ENCODE results near the gene PID1.

PID1 gene

GRCh38 chr2:229073935-229074334 is 197.2 kb downstream of the PID1 start:
- DNase-seq (ENCODE audit: low read depth in 2 of 2), result no peak

- no peak for DNase-seq (ENCODE audit: low read depth in 2 of 2)
These were observed 199.7 kb downstream of the PID1 start for GRCh38 chr2:229071292-229071976.

- no peak for DNase-seq (ENCODE audit: low read depth in 2 of 2)
These were observed 204.9 kb downstream of the PID1 start for GRCh38 chr2:229066121-229066715.

GRCh38 chr2:229064749-229065148 is 206.3 kb downstream of the PID1 start:
- DNase-seq (ENCODE audit: low read depth in 2 of 2), result no peak

- no peak for DNase-seq (ENCODE audit: low read depth in 2 of 2)
These were observed 210.9 kb downstream of the PID1 start for GRCh38 chr2:229060147-229060546.

- no peak for DNase-seq (ENCODE audit: low read depth in 2 of 2)
These were observed 211.6 kb downstream of the PID1 start for GRCh38 chr2:229059331-229060033.

- no peak for DNase-seq (ENCODE audit: low read depth in 2 of 2)
These were observed 213.0 kb downstream of the PID1 start for GRCh38 chr2:229057976-229058553.

- DNase-seq (ENCODE audit: low read depth in 2 of 2), result no peak
These were observed 216.8 kb downstream of the PID1 start for GRCh38 chr2:229054311-229054710.

GRCh38 chr2:229051798-229052197 is 219.3 kb downstream of the PID1 start:
- no peak for DNase-seq (ENCODE audit: low read depth in 2 of 2)

- no peak for DNase-seq (ENCODE audit: low read depth in 2 of 2)
These were observed 221.0 kb downstream of the PID1 start for GRCh38 chr2:229050133-229050532.

- DNase-seq (ENCODE audit: low read depth in 2 of 2), result no peak
These were observed 223.0 kb downstream of the PID1 start for GRCh38 chr2:229048134-229048533.

GRCh38 chr2:229045671-229046070 is 225.4 kb downstream of the PID1 start:
- no peak for DNase-seq (ENCODE audit: low read depth in 2 of 2)

- DNase-seq (ENCODE audit: low read depth in 2 of 2), result no peak
These were observed 226.5 kb downstream of the PID1 start for GRCh38 chr2:229044581-229044980.

GRCh38 chr2:229043681-229044080 is 227.4 kb downstream of the PID1 start:
- DNase-seq (ENCODE audit: low read depth in 2 of 2), result no peak

- DNase-seq (ENCODE audit: low read depth in 2 of 2), result no peak
These were observed 228.7 kb downstream of the PID1 start for GRCh38 chr2:229042349-229042748.

GRCh38 chr2:229041691-229042090 is 229.4 kb downstream of the PID1 start:
- no peak for DNase-seq (ENCODE audit: low read depth in 2 of 2)

- DNase-seq (ENCODE audit: low read depth in 2 of 2), result no peak
These were observed 233.5 kb downstream of the PID1 start for GRCh38 chr2:229037621-229038020.

GRCh38 chr2:229033816-229034215 is 237.3 kb downstream of the PID1 start:
- no peak for DNase-seq (ENCODE audit: low read depth in 2 of 2)

- no peak for DNase-seq (ENCODE audit: low read depth in 2 of 2)
These were observed 238.4 kb downstream of the PID1 start for GRCh38 chr2:229032608-229033234.

GRCh38 chr2:229027353-229028105 is 243.6 kb downstream of the PID1 start:
- no peak for DNase-seq (ENCODE audit: low read depth in 2 of 2)

- DNase-seq (ENCODE audit: low read depth in 2 of 2), result no peak
These were observed 245.4 kb downstream of the PID1 start for GRCh38 chr2:229025653-229026052.

GRCh38 chr2:229022652-229023051 is 248.4 kb downstream of the PID1 start:
- DNase-seq (ENCODE audit: low read depth in 2 of 2), result no peak
